ENCODE measurements around the gene BTD. TPM values are rescaled to one million over a fixed set of nuclear protein-coding genes. Genes with fewer than 3 reads are reported as not detected.
"Not testable (repeated sequence)": the region's sequence is repeated elsewhere in the genome, so short reads cannot be mapped to it uniquely, and the experiment has no call there.

The BTD gene
- total RNA-seq, 1 experiment from 2014 or later: 5.2 TPM

DNA sequence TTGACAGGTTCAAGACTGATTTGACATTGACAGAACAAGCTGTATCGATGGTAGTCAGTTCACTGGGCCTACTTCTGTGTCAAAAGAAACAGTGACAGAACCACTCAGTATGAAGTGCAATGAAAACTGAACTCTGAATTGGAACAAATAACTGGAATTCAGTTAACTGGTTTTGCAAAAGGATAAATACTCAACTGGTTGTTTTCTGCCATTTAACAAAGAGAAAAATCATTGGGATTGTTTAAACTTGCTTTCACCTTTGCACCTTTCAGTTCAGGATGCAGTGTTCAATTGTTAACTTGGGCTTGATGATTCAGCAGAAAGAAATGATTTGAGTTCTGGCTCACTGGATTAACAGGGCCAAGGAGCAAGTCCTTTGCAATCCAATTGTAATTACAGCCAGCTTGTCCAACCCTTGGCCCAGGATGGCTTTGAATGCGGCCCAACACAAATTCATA lies 4.9 kb downstream of the BTD start:
- peaks cover 5% of the 10 kb centered on the region for H3K4me1 ChIP-seq (ENCODE audit: low read length)
- no peak overlapping the region for H3K4me2 ChIP-seq (ENCODE audit: low read depth, low read length, poor library complexity, severe bottlenecking)
- H3K4me3 ChIP-seq (ENCODE audit: low read length): no peak overlapping the region
- H3K27me3 ChIP-seq (ENCODE audit: low read length): no peaks in the 10 kb centered on the region
- no peaks in the 10 kb centered on the region for H3K9me3 ChIP-seq (ENCODE audit: low read length)
- H2AFZ ChIP-seq (ENCODE audit: low read length): no peak overlapping the region
- H3K36me3 ChIP-seq (ENCODE audit: insufficient read depth, low read length): no peaks in the 10 kb centered on the region
- no peak overlapping the region for H3K9ac ChIP-seq (ENCODE audit: low read length)
- DNase-seq: no peak
- H3K79me2 ChIP-seq (ENCODE audit: low read length): no peaks in the 10 kb centered on the region; the same call in 1 of the 2 replicates
- no peak overlapping the region for H3K27ac ChIP-seq (ENCODE audit: low read length)
- H3K9me2 ChIP-seq (replicated peaks; ENCODE audit: insufficient read depth, low read length): no peaks in the 10 kb centered on the region
- no peaks in the 10 kb centered on the region for H4K20me1 ChIP-seq (ENCODE audit: insufficient read depth, low read depth, low read length)

GRCh38 chr3:15610082-15610759 lies 8.7 kb downstream of the BTD start:
- H2AFZ ChIP-seq (ENCODE audit: low read length): no peak overlapping the region
- no peak for DNase-seq
- no peak overlapping the region for H3K4me2 ChIP-seq (ENCODE audit: low read depth, low read length, poor library complexity, severe bottlenecking)

DNA sequence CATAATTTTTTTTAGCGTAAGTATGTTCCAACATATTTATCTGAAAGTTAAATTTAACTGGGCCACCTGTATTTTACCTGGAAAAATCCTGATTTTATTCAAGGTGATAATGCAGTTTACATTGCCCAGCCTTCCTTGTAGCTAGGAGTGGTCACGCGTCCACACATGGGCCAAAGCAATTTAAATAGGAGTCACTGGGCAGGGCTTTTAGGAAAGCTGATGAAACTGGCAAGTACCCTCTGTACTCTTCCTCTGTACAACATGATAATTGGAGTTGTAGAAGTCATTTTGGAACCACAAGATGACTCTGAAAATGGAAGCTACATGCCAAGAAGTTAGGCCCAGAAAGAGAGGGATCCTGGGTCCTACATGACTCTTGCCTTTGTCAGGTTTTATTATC lies 9.5 kb downstream of the BTD start:
- no peak overlapping the region for H2AFZ ChIP-seq (ENCODE audit: low read length)
- H3K36me3 ChIP-seq (ENCODE audit: insufficient read depth, low read length): no peaks in the 10 kb centered on the region
- H3K4me2 ChIP-seq (ENCODE audit: low read depth, low read length, poor library complexity, severe bottlenecking): no peak overlapping the region
- no peak for DNase-seq
- no peaks in the 10 kb centered on the region for H3K9me2 ChIP-seq (replicated peaks; ENCODE audit: insufficient read depth, low read length)
- H3K4me1 ChIP-seq (ENCODE audit: low read length): no peaks in the 10 kb centered on the region
- H4K20me1 ChIP-seq (ENCODE audit: insufficient read depth, low read depth, low read length): no peaks in the 10 kb centered on the region
- H3K9me3 ChIP-seq (ENCODE audit: low read length): no peaks in the 10 kb centered on the region
- no peaks in the 10 kb centered on the region for H3K27me3 ChIP-seq (ENCODE audit: low read length)
- H3K9ac ChIP-seq (ENCODE audit: low read length): no peak overlapping the region
- no peaks in the 10 kb centered on the region for H3K79me2 ChIP-seq (ENCODE audit: low read length)
- no peak overlapping the region for H3K4me3 ChIP-seq (ENCODE audit: low read length)
- H3K27ac ChIP-seq (ENCODE audit: low read length): no peak overlapping the region

More at GRCh38 chr3:15610082-15610759, 8.7 kb downstream of the BTD start:
- Histone ChIP-seq H3K27me3 (ENCODE audit: low read length) (no peaks in the 10 kb centered on the region), H3K9ac (ENCODE audit: low read length) (no peak overlapping the region), H3K36me3 (ENCODE audit: insufficient read depth, low read length) (no peaks in the 10 kb centered on the region), H3K27ac (ENCODE audit: low read length) (no peak overlapping the region), H3K4me1 (ENCODE audit: low read length) (no peaks in the 10 kb centered on the region), H3K4me3 (ENCODE audit: low read length) (no peak overlapping the region), H3K9me2 (replicated peaks; ENCODE audit: insufficient read depth, low read length) (no peaks in the 10 kb centered on the region), H3K79me2 (ENCODE audit: low read length) (no peaks in the 10 kb centered on the region), H4K20me1 (ENCODE audit: insufficient read depth, low read depth, low read length) (no peaks in the 10 kb centered on the region), H3K9me3 (ENCODE audit: low read length) (no peaks in the 10 kb centered on the region)

GRCh38 chr3:15612001-15612400 lies 10.5 kb downstream of the BTD start:
- Histone ChIP-seq H3K9ac (ENCODE audit: low read length) (no peak overlapping the region), H3K36me3 (ENCODE audit: insufficient read depth, low read length) (no peaks in the 10 kb centered on the region), H3K4me1 (ENCODE audit: low read length) (no peaks in the 10 kb centered on the region), H3K4me3 (ENCODE audit: low read length) (no peak overlapping the region), H3K4me2 (ENCODE audit: low read depth, low read length, poor library complexity, severe bottlenecking) (no peak overlapping the region), H3K9me3 (ENCODE audit: low read length) (no peaks in the 10 kb centered on the region), H3K9me2 (replicated peaks; ENCODE audit: insufficient read depth, low read length) (no peaks in the 10 kb centered on the region), H3K79me2 (ENCODE audit: low read length) (no peaks in the 10 kb centered on the region), H3K27me3 (ENCODE audit: low read length) (no peaks in the 10 kb centered on the region), H4K20me1 (ENCODE audit: insufficient read depth, low read depth, low read length) (no peaks in the 10 kb centered on the region), H3K27ac (ENCODE audit: low read length) (no peak overlapping the region), H2AFZ (ENCODE audit: low read length) (no peak overlapping the region)
- no peak for DNase-seq

- Histone ChIP-seq H3K79me2 (ENCODE audit: low read length) (no peaks in the 10 kb centered on the region), H3K4me2 (ENCODE audit: low read depth, low read length, poor library complexity, severe bottlenecking) (no peak overlapping the region), H3K27me3 (ENCODE audit: low read length) (no peaks in the 10 kb centered on the region), H3K4me3 (ENCODE audit: low read length) (no peak overlapping the region), H2AFZ (ENCODE audit: low read length) (no peak overlapping the region), H3K27ac (ENCODE audit: low read length) (no peak overlapping the region), H3K9me3 (ENCODE audit: low read length) (peaks cover 5% of the 10 kb centered on the region; the same call in 1 of the 2 replicates), H4K20me1 (ENCODE audit: insufficient read depth, low read depth, low read length) (no peaks in the 10 kb centered on the region), H3K9ac (ENCODE audit: low read length) (no peak overlapping the region), H3K4me1 (ENCODE audit: low read length) (no peaks in the 10 kb centered on the region), H3K36me3 (ENCODE audit: insufficient read depth, low read length) (no peaks in the 10 kb centered on the region), H3K9me2 (replicated peaks; ENCODE audit: insufficient read depth, low read length) (no peaks in the 10 kb centered on the region)
- no peak for DNase-seq
Measured at GRCh38 chr3:15614958-15615357, 13.4 kb downstream of the BTD start.

DNA sequence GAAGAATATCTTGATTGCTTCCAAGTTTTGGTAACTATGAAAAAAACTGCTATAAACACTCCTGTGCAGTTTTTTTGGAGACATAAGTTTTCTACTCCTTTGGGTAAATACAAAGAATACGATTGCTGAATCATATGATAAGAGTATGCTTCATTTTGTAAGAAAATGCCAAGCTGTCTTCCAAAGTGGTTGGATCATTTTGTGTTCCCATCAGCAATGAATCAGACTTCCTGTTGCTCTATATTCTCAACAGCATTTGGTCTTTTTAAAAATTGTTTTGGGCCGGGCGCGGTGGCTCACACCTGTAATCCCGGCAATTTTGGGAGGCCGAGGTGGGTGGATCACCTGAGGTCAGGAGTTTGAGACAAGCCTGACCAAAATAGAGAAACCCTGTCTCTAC lies 14.5 kb downstream of the BTD start:
- H3K9ac ChIP-seq (ENCODE audit: low read length): no peak overlapping the region
- no peak overlapping the region for H3K4me2 ChIP-seq (ENCODE audit: low read depth, low read length, poor library complexity, severe bottlenecking)
- no peaks in the 10 kb centered on the region for H3K36me3 ChIP-seq (ENCODE audit: insufficient read depth, low read length)
- no peak overlapping the region for H3K27ac ChIP-seq (ENCODE audit: low read length)
- no peaks in the 10 kb centered on the region for H3K79me2 ChIP-seq (ENCODE audit: low read length)
- no peak overlapping the region for H2AFZ ChIP-seq (ENCODE audit: low read length)
- no peaks in the 10 kb centered on the region for H3K27me3 ChIP-seq (ENCODE audit: low read length)
- H3K4me1 ChIP-seq (ENCODE audit: low read length): no peaks in the 10 kb centered on the region
- peaks cover 7% of the 10 kb centered on the region; the same call in 1 of the 2 replicates for H3K9me3 ChIP-seq (ENCODE audit: low read length)
- H4K20me1 ChIP-seq (ENCODE audit: insufficient read depth, low read depth, low read length): no peaks in the 10 kb centered on the region
- DNase-seq: no peak
- H3K4me3 ChIP-seq (ENCODE audit: low read length): no peak overlapping the region
- H3K9me2 ChIP-seq (replicated peaks; ENCODE audit: insufficient read depth, low read length): no peaks in the 10 kb centered on the region

DNA sequence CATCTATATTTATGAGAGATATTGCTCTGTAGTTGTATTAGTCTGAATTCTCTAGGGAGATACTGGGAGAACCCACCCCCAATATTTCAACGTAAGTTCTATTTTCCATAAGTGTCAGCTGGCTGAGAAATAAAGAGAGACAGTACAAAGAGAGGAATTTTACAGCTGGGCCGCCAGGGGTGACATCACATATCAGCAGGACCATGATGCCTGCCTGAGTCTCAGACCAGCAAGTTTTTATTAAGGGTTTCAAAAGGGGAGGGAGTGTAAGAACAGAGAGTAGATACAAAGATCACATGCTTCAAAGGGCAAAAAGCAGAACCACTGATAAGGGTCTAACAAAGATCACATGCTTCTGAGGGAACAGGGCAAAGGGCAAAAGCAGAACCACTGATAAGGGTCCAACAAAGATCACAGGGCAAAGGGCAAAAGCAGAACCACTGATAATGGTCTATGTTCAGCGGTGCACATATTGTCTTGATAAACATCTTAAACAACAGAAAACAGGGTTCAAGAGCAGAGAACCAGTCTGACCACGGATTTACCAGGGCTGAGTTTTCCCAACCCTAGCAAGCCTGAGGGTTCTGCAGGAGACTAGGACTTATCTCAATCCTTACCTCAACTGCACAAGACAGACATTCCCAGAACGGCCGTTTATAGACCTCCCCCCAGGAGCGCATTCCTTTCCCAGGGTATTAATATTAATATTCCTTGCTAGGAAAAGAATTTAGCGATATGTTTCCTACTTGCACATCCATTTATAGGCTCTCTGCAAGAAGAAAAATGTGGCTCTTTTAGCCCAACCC lies 18.3 kb downstream of the BTD start:
- not testable (repeated sequence) for H3K4me1 ChIP-seq (ENCODE audit: low read length); H3K9me3 ChIP-seq (ENCODE audit: low read length); H3K79me2 ChIP-seq (ENCODE audit: low read length); H3K27ac ChIP-seq (ENCODE audit: low read length); H3K9me2 ChIP-seq (replicated peaks; ENCODE audit: insufficient read depth, low read length); H4K20me1 ChIP-seq (ENCODE audit: insufficient read depth, low read depth, low read length); H3K36me3 ChIP-seq (ENCODE audit: insufficient read depth, low read length); H3K27me3 ChIP-seq (ENCODE audit: low read length); H3K4me2 ChIP-seq (ENCODE audit: low read depth, low read length, poor library complexity, severe bottlenecking); DNase-seq; H3K9ac ChIP-seq (ENCODE audit: low read length); H2AFZ ChIP-seq (ENCODE audit: low read length); H3K4me3 ChIP-seq (ENCODE audit: low read length)

- H3K9me3 ChIP-seq (ENCODE audit: low read length): peaks cover 8% of the 10 kb centered on the region; the same call in 1 of the 2 replicates
- no peak overlapping the region for H3K9ac ChIP-seq (ENCODE audit: low read length)
- no peaks in the 10 kb centered on the region for H3K79me2 ChIP-seq (ENCODE audit: low read length)
- no peaks in the 10 kb centered on the region for H3K36me3 ChIP-seq (ENCODE audit: insufficient read depth, low read length)
- no peak overlapping the region for H2AFZ ChIP-seq (ENCODE audit: low read length)
- no peak overlapping the region for H3K27ac ChIP-seq (ENCODE audit: low read length)
- no peak overlapping the region for H3K4me3 ChIP-seq (ENCODE audit: low read length)
- H3K9me2 ChIP-seq (replicated peaks; ENCODE audit: insufficient read depth, low read length): no peaks in the 10 kb centered on the region
- H3K27me3 ChIP-seq (ENCODE audit: low read length): no peaks in the 10 kb centered on the region
- no peak for DNase-seq
- no peaks in the 10 kb centered on the region for H3K4me1 ChIP-seq (ENCODE audit: low read length)
- no peak overlapping the region for H3K4me2 ChIP-seq (ENCODE audit: low read depth, low read length, poor library complexity, severe bottlenecking)
- H4K20me1 ChIP-seq (ENCODE audit: insufficient read depth, low read depth, low read length): no peaks in the 10 kb centered on the region
Measured at GRCh38 chr3:15623535-15624440, 22.2 kb downstream of the BTD start.
